GM12801 (cell line): ENCODE results near the gene HOXA4.

Experiments
- TF ChIP-seq, protein P1 (sequence below): IDR thresholded peaks from one replicate; pipeline ENCODE4 v1.5.1; 2011; ENCODE audit warnings: control low read depth; ENCODE audit not compliant: insufficient read length; ENCODE audit errors: extremely low read depth

Gene HOXA4

DNA sequence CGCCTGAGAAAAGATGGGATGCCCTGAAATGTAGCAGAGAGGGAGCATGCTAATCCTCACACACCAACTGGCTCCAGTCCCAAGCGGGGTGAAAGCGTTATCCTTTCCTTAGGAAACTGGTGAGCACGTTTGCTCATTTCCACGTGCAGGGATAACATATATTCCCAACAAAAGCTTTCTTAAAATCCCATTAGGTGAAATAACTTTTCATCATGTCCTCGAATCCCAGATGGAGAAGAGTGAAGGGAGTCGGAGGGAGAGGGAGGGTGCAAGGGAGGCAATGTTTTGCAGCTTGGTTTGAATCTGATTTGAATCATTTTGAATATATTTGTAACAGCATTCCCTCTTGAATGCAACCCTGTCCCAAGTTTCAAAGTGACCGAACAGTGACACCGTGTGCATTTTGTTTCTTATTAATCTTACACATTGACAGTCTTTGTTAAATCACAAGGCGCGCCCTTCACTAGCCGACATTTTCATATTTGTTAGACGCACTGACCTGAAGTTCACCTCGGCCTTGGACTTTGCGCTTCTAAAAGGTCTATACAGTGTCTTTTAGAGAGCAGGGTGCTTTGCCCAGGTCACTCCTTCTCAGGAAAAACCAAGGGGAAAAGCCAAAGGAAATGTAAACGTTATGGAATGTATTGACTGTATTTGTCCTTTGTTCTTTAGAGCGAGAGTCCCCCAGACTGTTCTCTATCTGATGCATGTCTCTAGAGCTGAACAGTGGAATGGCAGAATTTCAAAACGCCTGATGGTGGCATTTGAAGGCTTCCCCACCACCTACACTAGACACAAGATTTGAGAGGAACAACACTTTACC lies 3.1 kb upstream of the HOXA4 start:
- TF ChIP-seq, protein P1, sequence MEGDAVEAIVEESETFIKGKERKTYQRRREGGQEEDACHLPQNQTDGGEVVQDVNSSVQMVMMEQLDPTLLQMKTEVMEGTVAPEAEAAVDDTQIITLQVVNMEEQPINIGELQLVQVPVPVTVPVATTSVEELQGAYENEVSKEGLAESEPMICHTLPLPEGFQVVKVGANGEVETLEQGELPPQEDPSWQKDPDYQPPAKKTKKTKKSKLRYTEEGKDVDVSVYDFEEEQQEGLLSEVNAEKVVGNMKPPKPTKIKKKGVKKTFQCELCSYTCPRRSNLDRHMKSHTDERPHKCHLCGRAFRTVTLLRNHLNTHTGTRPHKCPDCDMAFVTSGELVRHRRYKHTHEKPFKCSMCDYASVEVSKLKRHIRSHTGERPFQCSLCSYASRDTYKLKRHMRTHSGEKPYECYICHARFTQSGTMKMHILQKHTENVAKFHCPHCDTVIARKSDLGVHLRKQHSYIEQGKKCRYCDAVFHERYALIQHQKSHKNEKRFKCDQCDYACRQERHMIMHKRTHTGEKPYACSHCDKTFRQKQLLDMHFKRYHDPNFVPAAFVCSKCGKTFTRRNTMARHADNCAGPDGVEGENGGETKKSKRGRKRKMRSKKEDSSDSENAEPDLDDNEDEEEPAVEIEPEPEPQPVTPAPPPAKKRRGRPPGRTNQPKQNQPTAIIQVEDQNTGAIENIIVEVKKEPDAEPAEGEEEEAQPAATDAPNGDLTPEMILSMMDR, result no peak

DNA sequence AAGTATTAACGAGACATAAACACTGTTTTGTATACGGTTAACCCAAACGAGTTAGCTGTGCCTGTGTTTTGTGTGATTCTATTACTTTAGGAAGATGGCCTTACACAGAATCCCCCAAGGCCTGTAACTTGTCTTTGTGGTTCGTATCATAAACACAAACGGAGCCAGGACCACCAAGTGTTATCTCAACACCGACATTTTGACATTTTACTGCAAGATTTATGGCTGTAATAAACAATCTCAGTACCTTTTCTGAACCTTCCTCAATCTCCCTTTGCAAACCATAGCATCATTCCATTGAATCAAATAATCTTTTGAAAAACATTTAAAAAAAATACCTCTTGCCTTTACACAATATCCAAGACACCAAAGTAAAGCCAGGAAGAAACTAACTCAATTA lies 2.4 kb upstream of the HOXA4 start:
- TF ChIP-seq, protein P1, result no peak

DNA sequence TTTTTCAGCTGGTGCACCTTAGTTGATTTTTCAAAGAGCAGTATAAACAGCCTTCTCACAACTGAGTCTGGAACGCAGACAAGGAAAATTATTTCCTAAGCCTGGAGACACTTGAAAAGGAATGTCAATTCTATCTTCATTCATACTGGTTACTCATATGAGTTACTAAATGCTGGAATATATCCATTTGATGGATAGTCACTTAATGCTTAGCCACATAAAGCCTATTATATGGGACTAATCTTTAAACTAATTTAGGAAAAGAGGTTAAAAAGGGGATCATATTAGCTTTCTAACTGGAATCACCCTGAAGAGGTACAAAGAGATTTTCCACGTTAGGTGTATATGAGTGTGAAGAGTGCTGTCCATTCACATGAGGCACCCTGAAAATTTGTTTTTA lies 1.7 kb upstream of the HOXA4 start:
- TF ChIP-seq, protein P1, result no peak

DNA sequence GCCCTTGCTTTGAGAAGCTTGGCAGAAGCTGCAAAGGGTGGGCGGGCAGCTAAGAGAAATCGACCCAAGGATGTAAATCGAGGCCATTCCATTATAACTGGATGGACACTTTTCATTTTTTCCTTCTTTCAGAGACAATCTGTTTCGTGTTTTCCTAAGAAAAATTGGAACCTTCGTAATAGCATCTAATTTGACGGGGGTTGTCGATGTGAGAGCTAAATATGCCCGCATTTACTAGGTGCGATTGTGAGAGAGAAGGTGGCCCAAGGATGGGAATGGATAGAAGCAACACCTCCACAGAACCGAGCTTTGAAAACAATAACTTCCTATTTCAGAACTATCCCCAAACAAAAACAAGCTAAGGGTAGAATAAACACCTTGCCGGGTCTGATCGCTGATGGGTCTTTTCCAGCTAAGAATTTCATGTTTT lies 848 bp upstream of the HOXA4 start:
- TF ChIP-seq, protein P1, result no peak

DNA sequence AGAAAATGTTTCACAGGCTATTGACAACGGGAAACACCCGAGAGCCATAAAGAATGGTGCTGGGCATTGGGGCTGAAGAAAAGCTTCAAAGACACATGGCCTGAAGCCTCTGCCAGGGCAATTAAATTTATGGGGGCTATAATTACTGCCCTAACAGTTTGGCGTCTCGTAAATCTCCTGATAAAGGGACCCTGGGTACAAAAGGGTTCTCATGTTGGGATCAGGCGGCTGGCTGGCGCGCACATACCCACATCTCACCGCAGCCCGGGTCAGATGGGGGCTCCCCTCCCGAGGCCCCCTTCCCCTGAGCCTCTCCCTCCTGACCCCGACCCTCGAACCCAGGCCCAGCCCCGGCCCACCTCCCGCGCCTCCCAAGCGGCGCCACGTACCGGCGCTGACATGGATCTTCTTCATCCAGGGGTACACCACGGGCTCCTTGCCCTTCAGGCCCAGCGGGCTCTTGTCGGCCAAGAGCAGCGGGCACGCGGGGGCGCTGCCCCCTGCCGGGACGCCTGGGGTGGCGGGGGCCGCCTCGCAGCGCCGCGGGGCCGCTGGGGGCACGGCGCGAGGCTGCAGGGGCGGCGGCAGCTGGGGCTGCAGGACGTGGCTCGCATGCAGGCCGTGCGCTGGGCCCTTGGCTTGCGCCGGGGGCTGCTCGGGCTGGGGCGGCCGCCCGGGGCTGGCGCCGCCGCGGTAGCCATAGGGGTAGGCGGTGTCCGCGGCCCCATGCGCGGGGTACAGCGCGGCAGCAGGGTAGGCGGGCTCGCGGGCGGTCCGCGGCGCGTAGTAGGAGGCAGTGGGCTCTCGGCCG lies 623 bp downstream of the HOXA4 start:
- TF ChIP-seq, protein P1, result no peak

DNA sequence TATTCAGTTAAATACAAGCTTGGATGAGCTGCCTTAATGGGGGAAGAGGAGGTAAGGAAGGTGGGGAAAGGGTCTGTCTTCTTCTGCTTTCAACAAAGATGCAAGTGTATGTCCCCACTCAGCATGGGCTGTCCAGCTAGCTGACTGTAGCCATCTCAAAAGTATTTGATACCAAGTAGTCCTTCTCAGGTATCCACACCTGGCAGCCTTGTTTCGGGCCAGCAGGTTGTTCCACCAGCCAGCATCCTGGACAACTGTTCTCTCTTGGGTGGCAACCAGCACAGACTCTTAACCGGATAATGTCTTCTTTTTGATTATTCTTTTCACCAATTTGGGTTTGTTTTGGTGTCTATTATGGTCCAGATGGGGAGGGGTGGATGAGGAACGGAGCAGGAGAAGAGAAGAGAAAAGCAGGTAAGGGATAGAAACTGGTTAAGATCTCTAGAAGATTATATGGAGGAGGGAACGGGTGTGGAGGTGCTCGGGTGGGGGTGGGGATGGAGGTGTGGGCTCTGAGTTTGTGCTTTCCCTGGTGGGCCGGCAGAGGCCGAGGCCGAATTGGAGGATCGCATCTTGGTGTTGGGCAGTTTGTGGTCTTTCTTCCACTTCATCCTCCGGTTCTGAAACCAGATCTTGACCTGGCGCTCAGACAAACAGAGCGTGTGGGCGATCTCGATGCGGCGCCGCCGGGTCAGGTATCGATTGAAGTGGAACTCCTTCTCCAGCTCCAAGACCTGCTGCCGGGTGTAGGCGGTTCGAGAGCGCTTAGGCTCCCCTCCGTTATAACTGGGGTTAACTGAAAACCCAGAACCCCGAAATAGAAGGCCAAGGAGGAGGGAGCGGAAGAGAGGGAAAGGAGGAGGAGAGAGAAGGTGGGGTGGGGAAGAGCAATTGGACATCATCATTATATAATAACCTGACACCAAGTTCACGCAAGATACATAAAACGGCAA lies 1.5 kb downstream of the HOXA4 start:
- TF ChIP-seq, protein P1, result no peak

DNA sequence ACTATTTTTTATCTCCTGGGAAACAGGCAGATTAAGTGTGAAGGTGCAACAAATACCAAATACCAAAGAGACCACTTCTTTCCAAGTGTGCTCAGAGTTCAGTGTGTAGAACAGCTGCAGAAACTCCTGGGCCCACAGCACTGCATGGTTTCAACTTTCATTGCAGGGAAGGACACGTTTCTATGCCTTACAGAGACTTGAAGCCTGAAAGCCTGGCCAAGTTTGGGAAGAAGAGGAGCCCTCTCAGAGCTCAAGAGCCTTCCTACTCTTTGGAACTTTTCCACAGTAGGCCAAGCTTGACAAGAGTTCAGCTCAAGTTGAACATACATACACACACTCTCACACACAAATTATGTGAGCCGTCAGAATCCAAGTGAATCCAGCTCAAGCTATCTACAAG lies 2.5 kb downstream of the HOXA4 start:
- TF ChIP-seq, protein P1, result no peak
